HG02588 (cell line): Measurements from ENCODE around the gene PSMB7.

Experiments used
- ATAC-seq: cut with Tn5 transposase; IDR thresholded peaks from one replicate; pipeline ENCODE4 v1.9.1; 2021; ENCODE audit warnings: mild to moderate bottlenecking, moderate library complexity; ENCODE audit not compliant: unreplicated experiment

PSMB7 gene

DNA sequence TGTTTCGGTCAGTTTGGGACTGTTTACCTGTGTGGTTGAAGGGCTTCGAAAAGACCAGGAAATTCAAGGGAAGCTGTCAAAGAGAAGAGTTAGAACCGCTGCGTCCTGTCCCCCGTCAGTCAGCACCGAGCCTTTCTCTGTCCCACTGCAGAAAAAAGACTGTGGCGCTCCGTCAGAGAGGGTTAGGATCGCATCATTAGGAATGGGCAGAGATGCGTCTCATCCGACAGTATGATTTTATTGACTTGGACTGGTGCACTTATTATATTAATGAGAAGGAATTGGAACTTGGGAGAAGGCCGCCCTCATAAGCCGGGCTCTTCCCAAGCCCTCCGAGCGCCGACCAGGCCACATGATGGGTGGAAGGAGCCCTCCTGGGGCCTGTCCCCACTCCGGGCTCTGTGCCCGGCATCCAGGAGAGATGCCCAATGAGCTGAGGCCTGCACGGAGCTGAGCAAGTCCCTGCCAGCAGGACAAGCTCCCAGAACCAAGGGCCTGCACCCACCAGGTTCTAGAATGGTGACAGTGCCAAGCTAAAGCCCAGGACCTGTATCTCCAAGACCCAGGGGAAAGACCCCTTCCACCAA, 85.9 kb downstream of the PSMB7 start:
- no peak for ATAC-seq

DNA sequence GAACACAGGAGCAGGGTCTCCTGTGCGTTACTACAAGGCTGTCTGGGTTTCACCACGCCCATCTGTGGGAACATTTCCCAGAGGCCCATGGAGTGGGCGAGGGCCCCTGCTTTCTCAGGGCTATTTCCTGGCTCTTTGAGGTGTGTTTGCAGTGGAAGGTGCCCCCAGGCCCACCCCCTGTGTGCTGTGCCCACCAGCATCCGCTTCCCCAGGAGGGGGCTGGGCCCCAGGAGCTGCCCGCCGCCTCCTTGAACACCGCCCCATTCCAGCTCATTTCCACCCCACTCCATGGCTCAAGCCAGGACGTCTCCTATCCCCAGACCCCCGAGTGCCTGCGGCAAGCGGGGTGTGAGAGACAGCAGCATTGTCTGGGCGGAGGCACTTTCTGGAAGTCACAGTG, 87.0 kb downstream of the PSMB7 start:
- no peak for ATAC-seq

DNA sequence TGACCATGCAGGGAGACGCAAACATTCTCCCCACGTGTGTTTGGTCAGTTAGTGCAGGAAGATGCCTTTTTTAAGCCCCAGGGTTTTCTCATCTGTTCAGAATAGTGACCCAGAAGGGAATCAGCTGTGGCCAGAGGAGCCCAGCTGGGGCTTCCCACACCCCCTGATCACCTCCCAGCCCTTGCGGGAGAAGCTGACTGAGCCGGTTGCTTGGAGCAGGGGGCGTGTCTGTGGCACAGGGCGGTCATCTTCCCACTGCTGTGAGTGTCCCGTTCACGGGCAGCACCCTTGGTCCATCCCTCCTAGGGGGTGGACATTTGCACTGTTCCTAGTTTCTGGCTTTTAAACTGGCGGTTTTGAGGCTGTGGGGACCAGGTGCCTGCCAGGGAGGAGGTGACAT, 87.8 kb downstream of the PSMB7 start:
- no peak for ATAC-seq

DNA sequence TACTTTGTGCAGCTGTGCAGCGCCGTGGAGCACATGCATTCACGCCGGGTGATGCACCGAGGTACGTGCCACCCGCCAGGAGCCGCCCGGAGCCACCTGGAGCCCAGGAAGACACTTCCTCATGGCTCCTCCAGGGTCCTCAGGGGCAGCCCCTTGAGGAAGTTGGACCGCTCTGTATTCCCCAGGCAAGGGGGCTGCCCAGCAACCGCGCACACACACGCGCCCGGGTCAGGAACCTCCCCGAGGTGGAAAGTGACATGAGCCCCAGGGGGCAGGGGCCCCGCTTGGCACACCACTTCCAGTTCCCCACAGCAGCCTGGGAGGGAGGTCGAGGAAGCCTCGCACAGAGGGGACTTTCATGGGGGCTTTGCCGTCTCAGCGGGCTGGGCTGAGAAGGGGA, 88.9 kb downstream of the PSMB7 start:
- ATAC-seq = no peak

DNA sequence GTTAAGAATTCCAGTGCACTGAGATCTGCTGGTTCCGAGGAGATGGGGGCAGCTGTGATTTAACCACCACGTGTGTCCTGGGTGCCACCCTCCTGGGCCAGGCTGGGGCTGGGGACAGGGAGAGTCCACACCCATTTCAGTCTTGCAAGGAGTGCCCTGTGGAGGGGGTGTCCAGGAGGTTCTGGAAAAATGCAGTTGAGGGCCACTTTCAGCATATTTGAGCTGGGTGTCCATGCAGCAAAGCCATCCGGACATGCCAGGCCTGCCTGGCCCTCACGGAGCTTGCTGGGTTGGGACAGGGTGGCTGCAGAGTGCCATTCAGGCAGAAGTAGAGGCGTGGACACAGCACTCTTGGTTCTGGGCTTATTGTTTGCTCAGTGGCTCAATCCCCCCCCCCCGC, 89.4 kb downstream of the PSMB7 start:
- no peak for ATAC-seq

DNA sequence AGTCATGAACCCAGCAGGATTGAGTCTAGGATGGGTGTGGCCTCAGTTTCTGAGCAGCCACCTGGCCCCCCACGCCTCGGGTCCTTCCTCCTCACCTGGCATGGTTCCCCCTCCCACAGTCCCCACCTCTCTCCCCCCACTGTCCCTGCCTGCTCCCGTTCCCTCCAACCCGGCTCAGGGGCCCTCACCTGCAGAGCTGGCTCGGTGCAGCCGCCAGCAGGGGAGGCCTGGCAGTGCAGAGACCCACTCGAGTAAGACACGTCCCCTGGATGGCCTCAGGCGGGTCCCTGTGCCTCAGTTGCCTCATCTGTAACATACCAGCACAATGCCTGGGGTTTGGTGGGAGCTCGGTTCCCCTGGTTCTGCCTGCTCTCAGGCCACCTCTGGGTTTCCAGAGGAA, 91.3 kb downstream of the PSMB7 start:
- ATAC-seq = no peak

DNA sequence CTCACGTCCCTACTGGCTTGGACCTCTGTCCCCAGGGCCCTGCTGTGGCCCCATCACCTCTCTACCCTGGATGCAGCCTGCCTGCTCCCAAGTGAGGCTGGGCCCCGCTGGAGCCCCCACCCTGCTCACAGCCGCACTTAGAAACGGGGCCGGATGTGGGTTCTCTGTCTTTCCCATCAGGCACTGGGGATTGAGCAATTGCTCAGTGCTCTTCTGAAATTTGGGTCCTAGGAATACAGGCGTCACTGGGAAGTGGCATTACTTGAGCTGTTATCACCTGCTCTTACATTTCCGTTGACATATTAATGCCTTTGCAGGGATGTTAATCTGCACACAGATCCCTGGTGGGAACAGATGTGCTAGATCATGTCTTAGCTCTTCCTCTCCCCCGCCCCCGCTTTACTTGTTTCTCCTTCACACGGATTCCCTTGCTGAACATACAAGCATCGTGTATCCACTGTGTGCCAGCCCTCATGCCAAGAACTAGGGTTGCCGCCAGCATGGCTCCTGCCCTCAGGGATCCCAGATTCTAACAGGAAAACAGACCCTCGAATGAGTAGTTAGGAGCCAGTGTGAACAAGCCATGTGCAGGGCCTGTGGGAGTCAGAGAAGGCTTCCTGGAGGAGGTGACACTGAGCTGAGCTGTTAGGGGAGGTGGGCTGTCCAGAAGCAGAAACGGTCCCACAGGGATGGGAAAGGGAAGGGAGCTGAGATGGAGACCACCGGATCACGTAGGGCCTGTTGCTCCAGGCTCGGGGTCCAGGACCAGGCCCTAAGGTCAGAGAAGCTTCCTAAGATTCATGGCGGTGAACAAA, 92.4 kb downstream of the PSMB7 start:
- ATAC-seq = no peak

DNA sequence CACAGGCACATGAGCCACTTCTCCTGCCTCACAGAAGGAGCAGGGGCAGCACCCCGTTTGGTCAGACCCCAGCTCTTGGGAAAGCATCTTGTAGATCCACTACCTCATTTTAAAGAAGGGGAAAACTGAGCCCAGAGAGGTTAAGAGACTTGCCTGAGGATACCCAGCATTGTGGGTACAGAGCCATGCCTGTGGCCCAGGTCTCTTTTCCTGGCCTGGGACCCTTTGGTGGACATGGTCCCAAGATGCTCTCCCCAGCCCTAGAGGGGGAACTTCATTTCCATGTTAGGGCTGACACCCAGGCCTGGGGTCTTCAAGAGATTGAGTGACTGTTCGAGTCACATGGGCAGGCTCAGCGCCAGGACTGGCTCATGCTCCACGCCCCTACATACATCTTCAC, 93.3 kb downstream of the PSMB7 start:
- ATAC-seq = no peak

DNA sequence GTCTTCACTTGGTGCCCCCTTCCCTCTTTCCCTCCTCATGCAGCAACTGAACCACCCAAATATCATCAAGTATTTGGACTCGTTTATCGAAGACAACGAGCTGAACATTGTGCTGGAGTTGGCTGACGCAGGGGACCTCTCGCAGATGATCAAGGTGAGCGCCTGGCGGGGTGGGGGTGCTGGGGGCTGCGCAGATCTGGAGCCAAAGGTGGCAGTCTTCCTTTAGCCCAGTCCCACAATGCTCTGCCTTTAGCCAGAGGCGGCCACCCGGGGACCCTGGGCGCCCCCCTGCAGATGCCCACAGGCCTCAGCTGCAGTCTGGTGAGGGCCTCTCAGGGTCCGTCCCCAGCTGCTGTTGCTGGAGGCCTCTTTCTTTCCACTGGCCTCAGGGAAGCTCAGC, 93.8 kb downstream of the PSMB7 start:
- no peak for ATAC-seq

DNA sequence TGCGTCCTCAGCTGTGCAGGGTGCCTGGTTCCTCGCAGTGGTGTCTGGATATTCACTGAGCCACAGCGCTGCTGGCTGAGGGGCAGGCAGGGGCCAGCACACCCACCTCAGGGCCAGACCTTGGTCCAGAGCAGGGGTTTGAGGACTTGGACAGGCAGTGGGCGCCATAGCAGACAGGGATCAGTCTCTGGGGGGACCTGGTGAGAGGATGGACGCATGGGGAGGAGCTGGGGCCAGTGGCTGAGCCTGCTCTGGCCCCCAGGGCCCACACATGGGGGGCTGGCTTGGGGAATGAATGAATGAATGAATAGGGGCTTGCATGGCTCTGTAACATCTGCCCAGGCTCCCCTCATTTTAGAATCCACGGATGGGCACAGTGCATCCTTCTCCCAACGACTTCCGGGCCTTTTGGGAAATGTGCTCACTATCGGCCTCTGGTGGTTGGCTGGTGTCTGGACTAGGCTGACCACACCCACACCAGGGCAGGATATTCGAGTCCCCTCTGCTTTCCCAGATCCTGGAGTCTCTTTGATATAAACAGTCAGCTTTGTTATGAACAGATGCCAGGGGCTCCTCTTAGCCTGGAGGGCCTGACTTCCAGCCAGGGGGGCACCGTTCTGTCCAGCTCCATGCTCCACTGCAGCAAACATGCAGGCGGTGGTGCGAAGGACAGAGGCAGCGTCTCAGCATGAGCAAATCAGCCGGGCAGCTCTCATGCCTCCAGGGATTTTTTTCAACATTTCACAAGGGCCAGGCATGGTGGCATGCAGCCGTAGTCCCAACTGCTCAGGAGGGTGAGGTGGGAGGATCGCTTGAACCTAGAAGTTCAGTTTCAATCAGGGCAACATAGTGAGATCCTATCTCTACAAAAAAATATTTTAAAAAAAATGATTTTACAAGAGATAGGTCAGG, 94.9 kb downstream of the PSMB7 start:
- ATAC-seq = no peak

DNA sequence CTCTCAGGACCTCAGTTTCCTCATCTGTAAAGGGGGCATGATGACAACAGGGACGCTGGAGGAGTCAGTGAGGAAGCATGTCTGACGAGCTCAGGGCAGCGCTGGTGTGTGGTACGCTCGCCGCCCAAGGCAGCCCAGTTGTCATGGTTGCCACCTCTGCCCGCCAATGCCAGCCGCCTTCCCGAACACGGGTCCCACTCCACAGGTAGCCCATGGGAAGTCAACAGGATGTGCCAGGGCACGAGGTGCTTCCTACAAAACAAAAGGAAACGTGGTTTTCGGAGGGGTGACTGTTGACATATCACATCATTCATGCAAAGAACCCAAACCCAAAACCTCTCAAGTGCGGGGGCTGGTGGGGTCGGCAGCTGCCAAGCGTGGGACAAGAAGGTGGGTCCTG, 99.4 kb downstream of the PSMB7 start:
- ATAC-seq = no peak

DNA sequence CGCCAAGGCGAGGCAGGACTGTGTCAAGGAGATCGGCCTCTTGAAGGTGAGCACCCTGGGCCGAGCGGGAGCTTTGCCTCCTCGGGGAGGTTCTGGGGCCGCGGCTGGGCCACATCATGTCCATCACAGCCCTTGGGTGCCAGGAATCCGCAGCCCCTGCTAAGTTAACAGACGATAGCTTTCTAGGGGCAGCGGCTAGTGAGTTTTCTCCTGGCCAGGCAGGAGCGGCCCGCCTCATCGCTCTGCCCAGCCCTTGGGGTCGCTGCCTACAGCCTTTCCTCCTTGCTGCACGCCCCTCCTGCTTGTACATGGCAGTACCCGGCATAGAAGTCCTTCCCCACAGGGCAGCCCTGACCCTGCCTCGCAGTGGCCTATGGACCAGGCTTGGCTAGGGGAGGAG, 101.3 kb downstream of the PSMB7 start:
- ATAC-seq = no peak

DNA sequence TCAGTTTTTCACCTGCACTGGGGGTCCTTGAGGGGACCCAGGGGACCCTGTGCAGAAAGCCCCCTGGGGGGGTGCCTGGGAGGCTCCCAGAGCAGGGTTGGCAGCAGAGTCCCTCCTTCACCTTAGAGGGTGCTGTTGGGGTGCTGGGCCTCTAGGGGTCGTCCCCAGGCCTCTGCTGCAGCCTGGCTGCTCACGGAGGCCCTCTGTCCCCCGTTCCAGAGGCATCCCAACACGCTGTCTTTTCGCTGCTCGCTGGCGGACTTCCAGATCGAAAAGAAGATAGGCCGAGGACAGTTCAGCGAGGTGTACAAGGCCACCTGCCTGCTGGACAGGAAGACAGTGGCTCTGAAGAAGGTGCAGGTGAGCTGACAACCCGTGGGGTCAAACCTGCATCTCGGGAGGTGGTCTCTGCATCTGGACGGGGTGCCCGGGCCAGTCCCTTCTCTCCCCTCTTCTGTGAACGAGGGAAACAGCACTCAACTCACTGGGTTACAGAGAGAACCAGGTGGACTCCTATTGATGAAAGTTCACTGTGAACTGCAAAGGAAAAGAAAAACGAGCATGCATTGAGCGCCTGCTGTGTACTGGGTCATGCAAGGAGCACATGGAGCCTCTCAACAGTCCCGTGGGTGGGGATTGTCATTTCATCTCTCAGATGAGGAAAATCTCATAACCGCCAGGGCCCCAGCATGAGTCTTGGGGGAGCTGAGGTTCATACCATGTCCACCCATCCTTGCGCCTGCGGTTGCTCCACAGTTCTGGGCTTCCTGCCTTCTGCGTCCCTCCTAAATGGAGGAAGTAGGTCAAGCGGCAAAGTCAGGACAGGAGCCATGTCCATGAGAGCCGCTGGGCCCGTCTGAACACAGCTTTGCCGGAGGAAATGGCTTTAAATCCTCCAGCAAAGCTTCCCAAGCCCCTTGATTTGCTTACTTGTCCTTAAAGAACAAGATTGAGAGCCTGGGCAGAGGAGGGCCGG, 102.7 kb downstream of the PSMB7 start:
- no peak for ATAC-seq

DNA sequence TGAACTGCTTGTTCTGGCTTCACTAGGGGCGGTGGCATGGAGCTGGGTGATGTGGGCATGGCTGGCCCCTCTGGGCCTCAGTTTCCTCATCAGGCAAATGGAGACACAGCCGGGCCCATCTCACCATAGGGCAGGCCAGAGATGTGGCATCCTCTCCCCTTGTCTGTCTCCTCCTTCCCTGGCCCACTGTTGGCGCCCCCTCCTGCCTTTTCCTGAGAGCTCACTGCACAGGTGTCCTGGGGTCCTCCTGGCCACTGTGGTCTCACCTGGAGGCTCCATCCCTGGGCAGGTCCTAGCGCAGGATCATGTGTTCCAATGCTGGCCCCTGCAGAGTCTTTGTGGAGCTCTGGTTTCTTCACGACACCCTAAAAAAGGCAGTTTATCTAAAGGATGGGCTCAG, 104.0 kb downstream of the PSMB7 start:
- no peak for ATAC-seq

DNA sequence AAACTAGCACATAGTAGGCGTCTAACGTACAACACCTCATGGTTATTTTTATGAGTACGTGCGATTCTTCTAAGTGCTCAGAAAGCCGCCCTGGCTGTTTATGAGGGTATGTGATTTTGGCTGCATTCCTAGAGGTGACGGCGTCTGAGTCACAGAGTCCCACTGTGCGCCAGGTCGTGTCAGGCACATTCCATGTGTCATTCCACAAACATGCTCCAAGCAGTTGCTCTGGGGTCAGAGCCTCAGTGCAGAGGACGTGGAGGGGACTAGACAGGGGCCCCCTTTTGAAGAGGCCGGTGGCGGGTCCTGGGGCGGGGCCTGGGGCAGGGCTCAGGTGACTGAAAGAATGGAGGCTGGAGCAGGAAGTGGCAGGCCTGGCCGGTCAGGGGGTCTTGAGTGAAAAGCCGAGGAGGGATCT, 105.6 kb downstream of the PSMB7 start:
- no peak for ATAC-seq

DNA sequence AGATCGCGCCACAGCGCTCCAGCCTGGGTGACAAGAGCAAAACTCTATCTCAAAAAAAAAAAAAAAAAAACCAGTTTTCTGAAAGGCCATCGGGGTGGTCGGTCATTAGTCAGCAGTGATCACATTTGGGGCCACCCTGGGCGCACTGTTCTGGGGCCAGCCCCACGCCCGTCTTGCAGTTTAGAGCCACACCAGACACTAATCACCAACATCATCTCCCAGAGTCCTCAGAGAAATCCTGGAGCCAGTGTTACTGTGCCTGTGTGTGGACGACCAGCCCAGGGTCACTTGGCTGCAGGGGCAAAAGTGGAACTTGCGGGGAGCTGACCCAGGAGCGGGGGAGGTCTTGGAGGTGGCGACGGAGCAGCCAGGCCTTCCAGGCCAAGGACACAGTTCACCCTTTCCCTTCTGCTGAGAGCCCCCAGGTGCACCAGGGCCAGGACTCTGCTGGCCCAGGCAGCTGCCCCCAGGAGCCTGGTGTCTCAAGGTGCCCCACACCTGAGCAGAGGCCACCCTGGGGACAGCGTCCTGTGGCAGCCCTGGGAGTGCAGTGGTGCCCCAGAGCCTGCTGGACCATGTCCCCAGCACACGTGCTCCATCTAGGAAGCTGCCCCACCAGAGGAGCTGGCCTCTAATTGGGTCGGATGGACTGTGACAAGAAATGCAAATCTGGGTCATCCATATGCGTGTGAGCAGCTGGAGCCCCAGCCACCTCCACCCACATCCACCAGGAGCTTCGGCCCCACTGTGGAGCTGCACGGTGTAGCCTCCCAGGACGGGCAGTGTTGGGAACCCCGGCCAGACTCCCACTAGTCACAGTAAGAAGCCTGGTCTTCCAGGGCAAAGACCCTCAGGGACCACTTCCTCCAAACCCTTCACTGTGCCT, 106.4 kb downstream of the PSMB7 start:
- no peak for ATAC-seq

DNA sequence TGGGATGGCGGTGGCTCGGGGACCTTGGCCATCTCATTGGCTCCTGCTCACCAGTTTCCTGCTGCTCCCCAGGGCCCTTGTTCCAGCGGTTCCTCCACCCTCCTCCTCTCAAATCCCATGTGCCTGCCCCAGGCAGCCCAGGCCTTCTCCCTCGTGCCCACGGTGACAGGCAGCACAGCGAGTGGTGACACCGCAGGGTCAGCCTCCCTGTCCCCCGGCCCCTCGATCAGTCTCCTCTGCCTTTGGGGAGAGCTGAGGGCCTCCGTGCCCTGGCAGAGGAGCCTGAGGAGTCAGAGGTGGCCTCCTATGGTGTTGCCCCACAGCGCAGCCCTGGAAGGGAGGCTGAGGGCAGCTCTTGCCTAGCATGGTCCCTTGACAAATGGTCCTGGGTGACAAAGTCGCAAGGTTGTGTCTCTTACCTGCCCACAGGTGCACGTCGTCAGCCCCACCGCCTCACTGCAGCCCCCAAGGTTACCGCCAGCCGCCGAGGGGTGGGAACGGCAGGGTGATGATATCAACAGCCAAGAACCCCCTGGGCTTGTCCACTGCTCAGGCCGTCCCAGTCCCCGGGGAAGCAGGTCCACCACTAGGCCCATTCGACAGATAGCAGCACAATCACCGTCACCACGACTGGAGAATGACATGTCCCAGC, 107.7 kb downstream of the PSMB7 start:
- ATAC-seq = no peak

DNA sequence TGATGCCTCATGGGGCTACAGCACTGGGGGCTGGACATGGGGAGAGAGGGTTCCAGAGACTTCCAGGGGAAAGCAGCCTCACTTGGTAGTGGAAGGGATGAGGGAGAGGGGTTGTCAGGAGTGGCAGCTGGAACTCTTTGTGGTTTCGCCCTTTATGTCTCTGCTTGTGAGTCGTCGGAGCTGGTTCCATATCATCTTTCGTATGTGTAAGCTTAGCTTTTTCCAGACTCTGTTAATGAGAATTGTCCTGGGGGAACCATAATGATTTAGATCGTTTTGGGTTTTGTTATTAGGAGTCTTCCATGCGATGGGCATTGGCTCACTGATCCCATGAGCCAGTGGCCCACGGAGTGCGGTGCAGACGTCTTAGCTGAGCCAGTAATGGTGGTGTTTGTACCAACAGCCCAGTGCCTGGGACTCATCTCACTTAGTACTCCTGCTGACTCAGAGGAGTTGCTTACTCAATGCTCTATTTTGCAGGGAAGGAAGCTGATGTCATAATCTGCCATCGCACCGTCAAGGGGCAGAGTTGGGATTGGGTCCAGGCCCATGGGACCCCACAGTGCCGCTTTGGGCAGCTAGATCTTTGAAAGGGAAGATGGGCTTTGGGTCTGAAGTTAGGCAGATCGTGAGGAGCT, 109.0 kb downstream of the PSMB7 start:
- ATAC-seq = no peak

DNA sequence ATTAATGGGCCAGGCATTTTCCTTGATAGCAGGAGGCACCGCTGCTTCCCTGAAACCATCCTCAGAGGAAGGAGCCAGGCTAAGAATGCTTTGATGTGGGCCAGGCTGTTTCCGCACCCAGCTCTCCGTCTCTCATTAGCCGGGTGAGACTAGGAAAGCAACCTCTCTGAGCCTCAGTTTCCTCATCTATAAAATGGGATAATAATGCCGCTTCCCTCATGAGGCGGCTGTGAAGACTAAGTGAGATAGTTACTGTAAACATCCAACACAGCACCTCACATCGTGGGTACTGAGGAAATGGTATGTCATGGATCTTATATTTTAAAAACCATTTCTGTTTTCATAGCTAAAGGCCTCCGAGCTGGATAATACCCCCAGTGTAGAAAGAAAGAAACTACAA, 111.0 kb downstream of the PSMB7 start:
- ATAC-seq = no peak
